Stimulated activated CD4-positive, alpha-beta T cell treated with anti-CD3 and anti-CD28 coated beads, Interleukin-2, amount 100 ng/mL, for 4 hours (primary cell): Measurements from ENCODE around the gene GRM7.
"Not testable (repeated sequence)": the region's sequence is repeated elsewhere in the genome, so short reads cannot be mapped to it uniquely, and the experiment has no call there.

Experiments used
- DNase-seq: peaks from one replicate; pipeline ENCODE4 v3.0.0-alpha.2; 2020; ENCODE audit warnings: low read depth

GRM7 gene

DNA sequence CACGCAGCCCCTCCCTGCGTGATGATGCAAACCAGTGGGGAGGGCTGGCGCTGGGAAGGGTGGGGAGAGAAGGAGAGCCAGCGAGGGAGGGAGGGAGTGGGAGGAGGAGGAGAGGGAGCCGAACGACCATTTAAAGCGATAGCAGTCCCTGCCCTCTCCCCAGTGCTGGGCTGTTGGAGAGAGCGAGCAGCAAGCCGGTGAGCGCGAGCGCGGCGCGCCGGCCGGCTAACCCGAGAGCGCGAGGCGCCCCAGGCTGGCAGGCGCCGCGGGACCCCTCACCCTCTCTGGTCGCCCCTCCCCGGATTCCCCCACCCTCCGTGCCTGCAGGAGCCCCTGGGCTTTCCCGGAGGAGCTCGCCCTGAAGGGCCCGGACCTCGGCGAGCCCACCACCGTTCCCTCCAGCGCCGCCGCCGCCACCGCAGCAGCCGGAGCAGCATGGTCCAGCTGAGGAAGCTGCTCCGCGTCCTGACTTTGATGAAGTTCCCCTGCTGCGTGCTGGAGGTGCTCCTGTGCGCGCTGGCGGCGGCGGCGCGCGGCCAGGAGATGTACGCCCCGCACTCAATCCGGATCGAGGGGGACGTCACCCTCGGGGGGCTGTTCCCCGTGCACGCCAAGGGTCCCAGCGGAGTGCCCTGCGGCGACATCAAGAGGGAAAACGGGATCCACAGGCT lies at the start of gene GRM7:
Gene GRM7, plus strand, starts transcription at position 162 of the 671 bp plus-strand sequence.
- DNase-seq: no peak

DNA sequence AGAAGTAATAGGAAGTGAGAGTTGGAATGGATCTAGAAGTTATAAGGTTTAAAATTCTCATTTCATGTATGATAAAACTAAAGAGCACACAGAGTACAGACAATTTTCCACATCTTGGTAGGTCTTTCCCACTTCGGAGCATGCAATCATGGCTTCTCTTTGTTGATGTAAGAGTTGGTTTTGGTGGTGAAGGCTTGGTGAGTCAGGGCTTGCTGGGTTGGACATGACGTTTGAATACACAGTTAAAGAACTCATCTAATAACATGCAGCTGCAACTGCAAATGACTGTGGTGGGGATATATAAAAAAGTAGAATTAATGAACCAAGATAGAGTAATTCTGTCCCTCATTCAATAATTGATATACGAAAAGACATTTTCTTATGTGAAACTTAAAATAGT lies 39.5 kb upstream of the GRM7 start:
- no peak for DNase-seq

DNA sequence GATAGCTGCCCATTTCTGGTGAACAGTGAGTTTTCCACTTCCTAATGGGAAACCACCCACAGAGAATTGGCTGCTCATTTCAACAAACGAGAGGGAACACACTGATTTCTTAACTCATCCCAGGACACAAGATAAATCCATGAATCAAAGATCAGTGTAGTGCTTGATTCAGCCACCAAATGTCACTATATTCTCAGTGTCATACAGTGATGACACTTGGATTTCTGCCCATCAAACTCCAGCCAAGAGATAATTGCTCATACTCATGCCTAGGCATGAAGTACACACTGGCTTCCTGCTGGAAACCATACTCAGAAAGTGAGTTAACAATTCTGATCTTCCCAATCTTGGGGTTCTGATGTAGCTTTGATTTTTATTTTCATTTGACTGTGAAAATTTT lies 35.4 kb upstream of the GRM7 start:
- no peak for DNase-seq

DNA sequence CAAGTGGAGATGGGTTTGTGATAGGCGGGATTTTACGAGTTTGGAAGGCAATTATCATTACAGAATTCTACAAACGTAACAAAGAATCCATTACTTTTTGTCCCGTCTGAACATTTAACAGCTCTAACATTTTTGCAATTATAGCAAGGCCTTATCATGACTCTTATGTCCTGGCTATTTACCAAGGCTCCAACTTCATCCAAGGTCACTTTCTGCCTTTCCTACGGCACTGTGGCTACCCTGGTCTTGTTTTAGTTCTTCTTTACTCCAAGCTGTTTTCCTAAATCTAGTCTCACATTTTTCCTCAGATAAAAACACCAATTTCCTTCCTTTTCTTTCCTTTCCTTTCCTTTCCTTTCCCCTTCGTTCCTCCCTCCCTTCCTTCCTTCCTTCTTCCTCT lies 33.5 kb upstream of the GRM7 start:
- no peak for DNase-seq

DNA sequence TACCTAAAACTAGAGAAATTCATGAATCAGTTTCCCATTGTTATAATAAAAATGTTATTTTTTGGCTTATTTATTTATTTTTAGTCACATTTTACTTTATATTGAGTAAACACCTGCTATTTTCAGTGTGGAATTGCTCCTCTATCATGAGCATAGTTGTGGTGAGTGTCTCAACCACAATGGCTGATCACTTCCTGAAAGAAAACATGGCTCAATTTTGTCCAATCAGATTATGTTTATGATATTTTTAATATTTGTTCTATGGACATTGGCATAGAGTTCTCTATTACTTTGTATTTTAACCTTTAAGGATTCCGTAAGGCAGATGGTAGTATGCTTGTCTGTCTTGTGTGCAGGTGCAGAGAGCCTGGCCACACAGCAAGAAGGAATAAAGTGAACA lies 16.2 kb upstream of the GRM7 start:
- DNase-seq: no peak

DNA sequence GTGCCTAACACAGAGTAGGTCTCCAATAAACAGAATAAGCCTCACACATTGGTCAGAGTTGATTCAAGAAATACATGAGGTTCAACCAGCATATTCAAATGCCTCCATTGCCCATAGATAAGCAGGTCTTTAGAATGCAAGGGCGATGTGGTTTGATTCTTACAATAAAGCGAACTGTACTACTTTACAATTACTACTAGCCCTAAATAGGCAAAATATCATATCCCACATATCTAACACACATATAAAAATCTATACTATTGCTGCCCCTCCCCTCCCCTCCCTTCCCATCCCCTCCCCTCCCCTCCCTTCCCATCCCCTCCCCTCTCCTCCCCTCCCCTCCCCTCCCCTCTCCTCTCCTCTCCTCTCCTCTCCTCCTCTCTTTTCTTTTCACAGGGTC lies 6.7 kb upstream of the GRM7 start:
- no peak for DNase-seq

DNA sequence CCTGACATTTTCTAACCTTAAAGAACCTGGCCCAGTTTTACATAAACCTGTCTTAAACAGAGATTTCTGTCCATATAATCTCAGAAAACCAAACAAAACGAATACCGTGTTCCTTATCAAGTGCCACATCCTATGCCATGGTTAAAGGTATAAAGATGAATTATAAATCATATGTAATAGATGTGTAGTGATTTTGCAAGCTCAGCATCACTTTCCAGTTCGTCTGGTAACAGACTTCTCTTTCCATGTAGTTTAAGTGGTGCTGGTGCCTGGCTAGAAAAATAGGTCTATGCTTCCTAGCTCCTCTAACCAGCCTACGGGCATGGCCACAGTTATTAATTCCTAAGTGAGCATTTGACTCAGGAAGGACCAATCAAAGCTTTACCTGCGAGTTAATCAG lies 3.4 kb upstream of the GRM7 start:
- DNase-seq: no peak

DNA sequence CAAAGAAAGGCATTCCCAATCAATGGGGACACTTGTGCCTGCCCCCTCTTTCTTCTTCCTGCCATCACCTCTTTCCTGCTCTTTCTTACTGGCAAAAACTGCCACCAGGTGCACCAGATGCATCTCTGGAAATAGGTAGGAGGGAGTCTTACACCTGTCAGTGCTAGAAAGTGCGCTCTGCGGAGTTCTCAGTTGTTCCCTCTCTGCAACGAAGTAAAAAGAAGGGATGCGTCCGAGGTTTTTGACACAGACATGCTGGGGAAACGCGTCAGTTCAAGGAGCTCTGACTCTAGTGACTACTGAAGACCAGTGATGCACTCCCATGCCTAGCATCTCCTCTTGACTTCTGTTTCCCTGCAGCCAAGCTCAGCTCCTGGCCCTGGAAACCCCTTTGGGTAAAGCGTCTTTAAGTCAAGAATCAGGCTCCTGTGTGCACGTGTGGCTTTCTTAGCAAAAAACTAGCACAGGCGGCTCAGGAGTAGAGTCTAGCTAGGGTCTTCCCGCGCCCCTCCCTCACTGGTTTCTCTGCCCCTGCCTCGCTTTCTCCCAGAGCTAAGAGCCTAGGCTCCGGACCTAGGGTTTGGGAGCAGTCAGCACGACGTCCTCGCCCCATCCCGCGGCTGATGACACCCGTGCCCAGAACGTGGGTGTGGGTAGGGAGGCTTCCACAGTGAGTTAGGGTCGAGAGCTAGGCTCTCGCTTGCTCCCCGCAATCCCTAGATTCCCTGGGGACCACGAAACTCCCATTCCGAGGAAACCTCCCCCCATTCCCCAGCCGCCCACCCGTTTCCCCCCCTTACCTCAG lies 564 bp upstream of the GRM7 start:
- no peak for DNase-seq

DNA sequence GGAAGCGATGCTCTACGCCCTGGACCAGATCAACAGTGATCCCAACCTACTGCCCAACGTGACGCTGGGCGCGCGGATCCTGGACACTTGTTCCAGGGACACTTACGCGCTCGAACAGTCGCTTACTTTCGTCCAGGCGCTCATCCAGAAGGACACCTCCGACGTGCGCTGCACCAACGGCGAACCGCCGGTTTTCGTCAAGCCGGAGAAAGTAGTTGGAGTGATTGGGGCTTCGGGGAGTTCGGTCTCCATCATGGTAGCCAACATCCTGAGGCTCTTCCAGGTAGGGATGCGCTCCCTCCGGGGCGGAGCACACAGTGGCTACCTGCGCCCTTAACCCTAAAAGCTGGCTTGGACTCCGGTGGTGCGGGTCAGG lies 698 bp downstream of the GRM7 start:
- DNase-seq: no peak

DNA sequence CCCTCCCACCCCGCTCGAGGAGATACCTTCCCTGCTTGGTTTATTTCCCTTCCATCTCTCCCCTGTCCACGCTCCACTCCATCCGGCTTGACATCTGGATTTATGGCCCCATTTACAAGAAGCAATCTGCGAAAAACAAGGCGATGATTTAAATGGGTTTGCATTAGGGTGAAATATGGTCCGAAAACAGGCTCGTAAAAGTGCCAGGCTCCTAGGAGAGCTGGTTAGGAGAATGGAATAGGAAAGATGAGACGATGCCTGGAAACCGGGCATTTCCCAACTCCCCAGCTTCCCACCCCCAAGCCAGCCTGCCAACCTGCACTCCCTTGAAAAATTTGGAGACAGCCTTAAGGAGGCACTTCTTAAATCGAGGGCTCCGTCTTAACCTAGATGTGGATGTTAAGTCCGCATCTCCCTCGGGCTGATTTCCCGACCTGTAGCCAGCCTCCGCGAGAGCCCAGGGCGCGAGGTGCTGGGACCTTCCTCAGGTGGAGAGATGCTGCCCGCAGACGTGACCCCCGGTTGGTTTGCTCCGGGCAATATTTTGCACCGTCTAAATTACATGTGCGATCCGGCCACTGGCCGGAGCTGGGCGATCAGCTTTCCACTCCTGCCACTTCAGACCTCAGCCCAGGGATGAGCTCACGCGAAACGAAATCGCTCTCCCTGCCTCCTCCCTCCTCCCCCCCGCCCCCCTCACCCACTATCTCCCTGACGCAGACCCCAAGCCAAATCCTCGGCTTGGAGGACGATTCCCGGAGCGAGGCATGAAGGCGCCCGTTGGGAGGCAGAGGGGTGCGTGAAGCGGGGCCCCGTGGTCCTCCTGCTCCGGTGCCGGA lies 1.3 kb downstream of the GRM7 start:
- no peak for DNase-seq

DNA sequence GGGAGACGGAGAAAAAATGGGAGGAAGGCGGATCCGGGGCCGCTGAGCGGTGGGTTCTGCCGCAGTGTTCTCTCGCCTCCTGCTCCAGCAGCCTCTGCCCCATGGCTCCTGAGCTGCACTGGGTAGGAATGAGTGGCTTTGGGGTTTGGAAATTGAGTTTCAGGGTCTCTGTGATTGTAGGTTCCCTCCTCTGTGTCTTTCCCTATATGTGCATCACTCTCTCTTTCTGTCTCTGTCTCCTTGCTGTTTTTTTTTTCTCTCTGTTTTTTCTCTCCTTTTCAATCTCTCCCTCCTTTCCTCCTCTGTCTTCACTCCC lies 1.9 kb downstream of the GRM7 start:
- DNase-seq: no peak

DNA sequence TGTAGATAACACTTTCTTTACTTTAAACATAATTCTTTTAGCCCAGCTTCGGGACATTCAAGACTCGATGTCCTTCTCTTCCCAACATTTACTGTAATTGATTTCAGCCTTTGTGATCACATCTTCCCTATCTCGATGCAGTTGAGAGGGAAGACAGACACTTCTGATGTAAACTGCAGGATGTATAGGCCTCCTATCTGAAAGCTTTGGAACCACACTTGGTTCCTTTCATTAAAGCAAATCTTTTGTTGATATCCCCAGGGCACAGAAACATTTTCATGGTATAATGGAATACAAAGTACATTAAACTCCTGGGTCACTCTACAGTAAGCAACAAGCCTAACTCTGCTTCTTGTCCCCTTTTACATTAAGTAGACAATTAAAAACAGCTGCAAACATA lies 6.4 kb downstream of the GRM7 start:
- no peak for DNase-seq

DNA sequence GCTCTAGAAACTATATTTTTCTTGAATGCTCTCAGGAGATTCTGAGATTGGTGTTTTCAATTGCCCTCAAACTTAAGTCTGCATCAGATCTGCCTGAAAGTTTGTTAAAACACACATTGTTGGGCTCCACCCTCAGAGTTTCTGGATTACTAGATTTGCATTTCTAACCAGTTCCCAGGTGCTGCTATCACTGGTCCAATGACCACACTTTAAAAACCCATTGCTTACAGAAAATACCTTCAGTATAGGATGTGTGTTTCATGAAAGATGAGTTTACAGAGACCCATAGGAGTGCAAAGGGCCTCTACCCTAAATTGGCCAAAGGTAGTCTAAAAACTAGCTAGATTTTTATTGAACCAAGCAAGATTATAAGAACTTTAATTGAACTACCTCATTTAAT lies 17.8 kb downstream of the GRM7 start:
- no peak for DNase-seq

DNA sequence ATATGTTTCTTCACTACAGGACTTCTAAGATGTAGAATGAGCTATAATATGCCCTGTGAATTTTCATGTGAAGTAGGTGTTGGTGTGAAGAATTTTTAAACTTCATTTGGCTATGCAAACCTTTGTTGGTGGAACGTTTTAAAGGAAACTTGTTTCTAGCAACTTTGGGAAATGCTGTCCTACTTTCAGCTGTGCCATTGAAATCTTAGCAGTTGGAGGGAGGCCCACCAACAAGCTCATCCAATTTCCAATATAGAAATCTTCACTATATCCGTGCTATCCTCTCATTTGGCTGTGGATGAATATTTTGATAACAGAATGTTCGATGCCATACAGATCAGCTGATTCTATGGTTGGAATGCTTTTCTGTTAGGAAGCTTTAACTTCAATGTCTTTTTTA lies 51.3 kb downstream of the GRM7 start:
- DNase-seq: no peak

DNA sequence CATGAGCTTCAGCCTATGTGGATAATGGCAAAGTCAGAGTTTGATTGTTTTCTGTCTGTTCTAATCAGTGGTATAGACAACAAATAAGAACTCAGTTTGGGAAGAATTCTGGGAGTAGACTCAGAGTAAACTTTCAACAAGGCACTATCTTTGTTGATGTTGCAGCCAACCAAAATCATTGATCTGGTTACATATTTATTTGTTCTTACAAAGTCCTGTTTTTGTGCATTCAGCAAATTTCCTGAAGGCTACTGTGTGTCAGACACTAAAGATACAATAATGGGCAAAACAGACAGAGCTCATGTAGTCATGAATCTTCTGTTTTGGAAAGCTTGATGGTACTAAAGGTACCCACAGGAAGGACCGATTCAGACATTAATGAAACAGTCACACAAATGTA lies 55.0 kb downstream of the GRM7 start:
- no peak for DNase-seq

DNA sequence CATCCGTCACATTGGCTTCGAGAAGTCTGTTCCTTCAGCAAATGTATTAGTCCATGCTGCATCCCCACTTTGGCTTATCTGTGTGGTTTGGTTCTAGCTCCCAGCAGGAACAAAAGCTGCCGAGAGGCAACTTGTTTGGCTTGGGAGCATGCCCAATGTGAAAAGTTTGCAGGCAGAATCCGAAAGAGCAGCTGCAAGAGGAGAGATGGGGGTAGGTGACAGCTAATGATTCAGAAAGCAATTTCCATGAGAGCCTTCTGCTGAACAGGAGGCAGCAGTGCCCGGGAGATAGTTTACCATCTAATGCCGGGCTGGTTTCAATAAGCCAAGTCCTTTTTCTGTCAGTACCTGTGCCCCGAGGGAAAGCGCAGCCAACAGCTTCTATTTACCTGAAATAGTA lies 60.2 kb downstream of the GRM7 start:
- DNase-seq: no peak

DNA sequence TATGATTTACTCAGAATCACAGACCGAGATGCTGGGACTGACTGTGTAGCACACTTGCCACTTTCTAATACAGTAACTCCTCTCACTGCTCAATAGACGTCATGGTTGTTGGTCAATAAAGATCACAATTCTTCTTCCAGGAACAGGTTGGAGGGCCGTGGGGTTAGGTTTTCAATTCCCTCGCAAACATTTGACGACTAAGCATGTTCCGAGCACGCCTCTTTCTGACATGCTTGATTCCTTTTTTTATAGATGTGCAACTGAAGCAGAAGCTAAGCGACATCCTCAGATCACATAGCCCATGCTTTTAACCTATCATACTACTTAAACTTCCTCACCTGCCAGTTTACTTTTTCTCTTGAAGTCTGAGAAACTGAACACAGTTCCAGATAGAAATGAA lies 61.0 kb downstream of the GRM7 start:
- no peak for DNase-seq

DNA sequence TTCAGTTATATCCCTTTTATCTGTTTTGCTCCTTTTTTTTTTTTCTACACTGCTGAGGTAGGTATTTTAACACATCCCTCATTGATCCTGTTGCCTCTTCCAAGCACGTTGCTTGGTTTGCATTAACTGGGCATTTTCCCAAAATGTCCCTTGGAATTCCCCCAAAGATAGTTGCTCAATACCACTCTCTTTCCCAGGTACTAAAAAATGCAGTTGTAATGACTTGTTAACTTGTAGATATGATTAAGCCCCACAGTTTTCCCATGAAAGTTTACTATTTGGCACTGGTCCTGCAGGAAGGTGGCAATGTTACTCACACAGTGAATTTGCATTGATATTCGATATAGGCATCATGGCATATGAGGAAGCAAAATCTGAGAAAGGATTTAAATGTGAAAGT lies 67.1 kb downstream of the GRM7 start:
- DNase-seq: no peak

DNA sequence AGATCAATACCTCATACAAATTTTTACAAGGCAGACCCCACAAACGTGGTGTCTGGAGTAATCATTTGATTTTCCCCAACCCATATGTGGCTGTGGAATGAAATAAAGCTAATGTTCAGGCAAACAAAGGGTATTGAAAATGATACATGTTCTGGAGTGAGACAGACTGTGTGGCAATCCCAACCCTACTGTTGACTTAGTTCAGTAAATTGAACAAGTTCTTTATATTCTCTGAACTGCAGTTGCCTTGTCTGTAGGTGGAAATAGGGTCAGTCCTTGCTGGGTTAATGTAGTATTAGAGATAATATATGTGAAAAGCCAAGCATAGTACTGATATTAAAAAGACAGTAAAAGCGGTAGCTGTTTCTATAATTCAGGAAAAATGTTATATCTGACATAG lies 69.0 kb downstream of the GRM7 start:
- no peak for DNase-seq

DNA sequence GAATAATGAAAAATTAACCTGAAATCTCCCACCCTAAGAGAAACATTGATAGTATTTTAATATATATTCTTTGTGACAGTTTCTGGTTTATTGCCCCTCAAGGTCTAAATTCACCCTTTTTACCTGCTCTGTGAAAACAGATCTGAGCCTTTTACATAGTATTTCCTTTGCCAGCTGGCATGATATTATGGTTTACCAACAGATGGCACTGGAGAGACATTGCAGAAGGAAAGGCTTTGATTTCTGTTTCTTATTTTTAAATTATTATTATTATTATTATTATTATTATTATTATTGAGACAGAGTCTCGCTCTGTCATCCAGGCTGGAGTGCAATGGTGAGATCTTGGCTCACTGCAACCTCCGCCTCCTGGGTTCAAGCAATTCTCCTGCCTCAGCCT lies 74.5 kb downstream of the GRM7 start:
- DNase-seq: not testable (repeated sequence)

DNA sequence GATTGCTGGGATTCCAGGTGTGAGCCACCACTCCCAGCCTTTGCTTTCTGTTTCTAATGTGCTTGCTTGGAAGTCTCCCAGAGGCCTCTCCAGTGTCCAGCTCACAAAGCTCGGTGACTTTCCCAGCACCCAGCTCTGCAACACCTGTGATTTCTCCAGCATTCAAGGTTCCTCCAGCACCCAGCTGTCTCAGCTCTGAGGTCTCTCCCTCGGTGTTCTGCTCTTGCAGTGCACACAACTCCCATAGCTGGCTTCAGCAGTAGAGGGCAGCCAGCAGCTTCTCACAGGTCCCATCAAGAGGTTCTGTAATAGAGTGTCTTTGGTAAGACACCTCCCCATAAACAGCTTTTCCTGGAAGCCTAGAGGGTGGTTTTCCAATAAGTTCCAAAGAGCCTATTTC lies 75.1 kb downstream of the GRM7 start:
- no peak for DNase-seq

DNA sequence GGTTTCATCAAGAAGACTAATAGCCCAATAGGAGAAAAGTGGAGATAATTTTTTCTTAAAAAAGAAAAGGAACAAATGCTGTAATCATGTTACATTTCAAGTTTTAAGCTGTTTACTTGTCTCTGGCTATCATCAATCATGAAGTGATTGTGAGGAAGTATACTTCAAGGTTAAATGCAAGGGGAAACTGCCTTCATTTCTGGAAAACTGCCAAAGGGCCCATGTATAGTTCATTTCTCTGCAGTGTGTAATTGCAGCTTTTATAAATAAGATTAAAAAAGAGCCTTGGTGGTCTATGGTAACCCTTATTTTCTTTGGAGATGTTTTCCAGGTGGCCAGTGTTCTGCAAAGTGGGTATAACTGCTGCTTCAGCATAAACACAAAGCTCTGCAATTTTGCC lies 101.9 kb downstream of the GRM7 start:
- no peak for DNase-seq

DNA sequence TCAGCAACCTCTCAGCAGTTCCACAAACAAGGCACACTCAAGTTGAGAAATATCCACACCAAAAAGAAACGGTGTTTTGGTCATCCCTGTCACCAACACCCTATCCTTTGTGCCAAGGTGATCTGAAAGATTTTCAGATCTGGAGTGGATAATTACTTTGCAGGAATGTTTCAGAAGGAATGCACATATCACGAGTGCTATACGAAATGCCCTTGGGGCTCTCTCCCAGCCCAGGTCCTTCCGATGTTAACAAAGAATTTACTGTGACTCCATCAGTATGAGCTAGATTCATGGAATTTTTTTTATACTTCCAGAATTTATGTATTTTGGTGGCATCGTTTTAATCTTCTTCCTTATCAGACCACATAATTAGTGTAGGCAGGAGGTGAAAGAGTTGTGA lies 105.0 kb downstream of the GRM7 start:
- no peak for DNase-seq
